GM08714 (cell line): ENCODE data around the gene ZNF384.

Experiments
- H3K4me3 ChIP-seq: fragments of 200-500 bp; sonication (Bioruptor generic); 2 replicates; pipeline ENCODE4 v1.5.1; 2014; ENCODE audit warnings: mild to moderate bottlenecking, low read length, inconsistent platforms
- ZNF274 ChIP-seq: IDR thresholded peaks from 2 replicates; pipeline ENCODE4 v1.6.1; 2012; ENCODE audit warnings: mild to moderate bottlenecking, low read depth, low read length

Gene ZNF384

DNA sequence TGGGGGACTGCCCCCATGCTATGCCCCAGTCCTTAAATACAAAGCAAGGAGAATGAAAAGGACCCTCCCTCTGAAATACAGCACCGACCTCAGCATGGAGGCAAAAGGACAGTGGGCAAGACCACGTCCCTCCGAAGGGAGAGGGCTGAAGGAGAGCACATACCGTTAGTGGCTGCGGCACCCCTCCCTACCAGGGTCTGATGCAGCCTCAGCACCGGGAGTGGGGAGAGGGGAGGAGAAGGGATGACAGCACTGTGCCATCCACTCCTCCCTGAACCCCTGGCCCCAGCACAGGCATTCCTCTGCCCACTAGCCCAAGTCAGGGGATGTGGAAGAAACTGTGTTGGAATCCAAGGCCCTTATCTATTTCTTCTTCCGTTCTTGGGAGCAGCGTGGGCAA, 38.3 kb downstream of the ZNF384 start:
- H3K4me3 ChIP-seq: no peak overlapping the region
- TF ChIP-seq ZNF274: no peak

DNA sequence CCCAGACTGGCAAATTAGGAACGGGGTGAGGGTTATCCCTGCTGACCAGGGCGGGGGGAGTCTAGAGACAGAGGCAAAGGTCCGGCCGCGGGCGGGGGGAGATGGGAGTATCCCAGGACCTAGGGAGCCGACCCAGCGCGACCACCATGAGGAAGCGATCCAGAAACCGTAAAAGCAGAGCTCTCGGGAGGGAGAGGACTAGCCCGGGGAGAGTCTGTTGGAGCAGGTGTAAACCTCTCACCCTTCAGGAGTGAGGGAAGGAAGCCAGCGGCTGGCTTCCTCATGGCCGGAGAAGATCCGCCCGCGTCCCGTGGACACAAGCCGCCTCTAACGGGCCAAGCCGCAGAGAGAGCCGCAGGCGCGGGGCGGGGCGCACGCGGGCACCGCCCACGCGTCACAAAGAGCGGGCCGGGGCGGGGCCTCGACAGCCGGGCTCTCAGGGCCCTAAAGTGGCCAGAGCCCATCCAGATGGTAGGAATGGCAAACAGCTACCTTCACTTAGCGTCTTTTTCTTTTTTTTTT, 42.0 kb downstream of the ZNF384 start, which contains the start of gene ACRBP:
Gene ACRBP, minus strand, starts transcription at position 350 of the 522 bp plus-strand sequence. Its CDS starts 66 bp downstream, at position 284.
- no peak for TF ChIP-seq ZNF274
- peak within 1 kb of the TSS; percentile 35; the same call in 1 of the 2 replicates for H3K4me3 ChIP-seq

DNA sequence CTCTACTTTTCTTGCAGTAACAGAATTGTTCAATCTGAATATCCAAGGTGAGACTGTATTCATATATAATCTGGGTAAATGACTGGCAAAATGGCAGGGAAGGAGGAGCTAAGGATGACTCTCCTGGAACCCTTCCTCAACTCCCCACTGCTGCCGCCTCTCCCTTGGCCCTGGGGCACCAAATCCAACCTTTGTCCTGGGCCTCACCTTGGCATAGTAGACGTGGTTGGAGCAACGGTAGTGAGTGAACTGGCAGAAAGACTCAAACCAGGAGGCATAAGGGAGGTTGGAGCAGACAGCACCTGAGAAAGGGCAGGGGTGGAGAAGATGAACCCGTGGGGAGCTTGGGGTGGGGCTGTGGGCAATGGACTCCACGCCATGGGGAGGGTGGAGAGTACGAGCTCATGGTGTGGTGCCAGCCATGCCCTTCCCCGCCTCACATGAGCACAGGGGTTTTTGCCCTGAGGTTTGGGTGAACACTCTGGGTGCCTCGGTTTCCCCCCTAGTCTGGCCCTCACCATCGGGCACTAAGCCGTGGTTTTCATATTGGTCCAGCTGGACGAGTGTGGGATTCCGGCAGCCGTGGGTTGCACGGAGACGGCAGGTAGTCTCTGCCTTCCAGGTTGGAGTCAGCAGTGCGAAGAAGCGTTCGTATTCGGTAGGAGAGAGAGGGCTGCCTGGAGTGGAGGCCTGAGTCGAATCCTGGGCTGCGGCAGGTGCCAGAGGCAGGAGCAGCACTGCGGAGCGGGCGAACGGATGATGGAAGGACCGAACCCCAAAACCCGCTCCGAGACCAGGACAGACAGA, 42.7 kb downstream of the ZNF384 start:
- peak overlapping the region; percentile 35; the same call in 1 of the 2 replicates for H3K4me3 ChIP-seq
- no peak for TF ChIP-seq ZNF274

DNA sequence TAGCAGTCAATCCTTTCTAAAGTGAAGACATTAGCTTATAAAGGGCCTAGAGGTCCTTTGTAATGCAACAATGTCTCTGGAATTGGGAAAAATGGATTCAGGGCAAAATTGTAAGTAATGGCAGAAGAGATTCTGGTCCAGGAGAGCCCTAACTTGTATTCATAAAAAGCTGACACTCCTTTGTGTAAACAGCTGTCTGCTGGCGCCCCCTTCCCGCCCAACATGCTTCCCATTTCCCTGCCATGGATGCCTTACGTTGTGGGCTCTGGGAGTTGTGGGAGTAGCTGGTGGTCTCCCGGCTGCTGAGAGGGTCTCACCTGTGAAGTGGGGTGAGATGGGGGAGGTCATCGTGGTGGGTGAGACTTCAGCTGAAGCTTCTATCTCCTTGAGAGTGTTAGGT, 44.3 kb downstream of the ZNF384 start:
- no peak overlapping the region for H3K4me3 ChIP-seq
- no peak for TF ChIP-seq ZNF274

DNA sequence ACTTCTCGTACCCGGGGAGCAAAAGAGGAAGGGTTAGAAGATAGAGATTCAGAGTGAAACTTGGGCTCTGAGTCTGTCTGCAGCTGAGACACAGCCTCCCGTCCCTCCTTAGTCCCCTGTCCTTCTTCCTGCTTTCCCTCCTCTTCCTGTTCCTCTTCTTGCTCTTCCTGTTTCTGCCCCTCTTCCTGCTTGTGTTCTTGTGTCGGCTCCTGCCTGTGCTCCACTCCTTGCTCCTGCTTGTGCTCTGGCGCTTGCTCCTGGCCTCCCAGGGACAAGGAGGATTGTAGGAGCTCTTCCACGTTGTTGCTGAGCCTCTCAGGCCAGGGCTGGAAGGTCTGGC, 44.9 kb downstream of the ZNF384 start:
- H3K4me3 ChIP-seq: no peak overlapping the region
- peak; percentile 79 for TF ChIP-seq ZNF274

DNA sequence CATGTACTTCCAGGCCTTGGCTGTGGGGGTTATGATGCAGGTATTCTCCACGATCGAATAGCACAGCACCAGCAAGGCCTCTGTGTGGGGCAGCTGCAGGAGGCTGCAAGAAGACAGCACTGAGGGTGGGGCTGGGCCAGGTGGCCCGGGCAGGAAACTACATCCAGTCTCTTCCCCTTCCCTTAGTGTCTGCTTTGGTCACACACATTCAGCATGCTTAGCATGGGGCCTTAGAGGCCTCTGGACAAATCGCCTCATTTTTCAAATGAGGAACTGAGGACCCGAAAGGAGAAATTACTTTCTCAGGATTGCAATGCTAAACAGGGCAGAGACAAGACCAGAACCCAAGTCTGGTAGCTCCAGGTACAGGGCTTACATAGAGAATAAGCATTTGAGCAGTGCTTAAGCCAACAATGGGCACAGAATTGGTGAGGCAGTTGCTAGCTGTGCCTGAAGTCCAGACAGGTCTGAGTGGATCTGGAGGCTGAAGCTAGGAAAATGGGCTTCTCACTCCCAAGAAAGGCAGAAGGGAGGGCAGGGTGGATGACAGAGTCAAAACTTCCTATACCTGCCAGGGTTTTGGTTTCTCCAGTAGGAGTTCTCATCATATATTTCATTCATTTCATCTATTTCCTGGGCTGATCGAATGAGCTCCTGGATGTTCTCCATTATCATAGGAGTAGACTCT, 45.5 kb downstream of the ZNF384 start:
- H3K4me3 ChIP-seq: no peak overlapping the region
- peak; percentile 92 for TF ChIP-seq ZNF274

DNA sequence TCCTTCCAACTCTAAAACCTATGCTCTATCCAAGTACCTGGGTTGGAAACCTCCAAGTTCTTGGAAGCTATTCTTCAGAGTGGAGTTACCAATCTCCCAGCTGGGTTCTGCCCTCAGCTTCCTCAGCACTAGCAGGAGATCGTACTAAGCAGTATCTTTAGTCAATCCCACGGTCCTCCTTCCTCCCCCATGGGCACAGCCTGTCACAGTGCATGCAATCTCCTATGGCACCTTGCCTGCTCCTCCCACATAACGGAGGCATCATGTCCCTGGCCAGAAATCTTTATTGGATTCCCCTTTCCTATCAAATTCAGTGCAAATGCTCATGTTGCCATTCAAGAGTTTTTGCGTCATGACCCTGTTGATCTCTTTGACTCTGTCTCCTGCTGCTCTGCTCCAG, 48.0 kb downstream of the ZNF384 start:
- TF ChIP-seq ZNF274: no peak
- no peak overlapping the region for H3K4me3 ChIP-seq

DNA sequence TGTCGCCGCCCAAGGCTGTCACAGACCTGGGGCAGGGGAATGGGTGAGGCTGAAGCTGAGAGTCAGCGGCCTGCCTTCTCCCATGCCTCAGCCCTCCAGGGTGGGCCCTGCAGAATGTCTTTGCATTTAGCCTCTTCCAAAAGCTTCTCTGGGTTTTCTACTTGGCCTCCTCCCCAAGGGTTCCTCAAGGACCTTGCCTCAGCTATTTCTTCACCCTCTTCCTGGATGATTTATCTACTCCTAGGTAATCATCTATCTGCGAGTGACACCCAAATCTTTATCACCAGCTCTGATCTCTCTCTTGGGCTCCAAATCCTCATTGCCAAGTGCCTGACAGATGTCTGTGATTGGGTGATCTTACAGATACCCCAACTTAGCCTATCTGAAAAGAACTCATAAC, 48.7 kb downstream of the ZNF384 start:
- no peak overlapping the region for H3K4me3 ChIP-seq
- no peak for TF ChIP-seq ZNF274

DNA sequence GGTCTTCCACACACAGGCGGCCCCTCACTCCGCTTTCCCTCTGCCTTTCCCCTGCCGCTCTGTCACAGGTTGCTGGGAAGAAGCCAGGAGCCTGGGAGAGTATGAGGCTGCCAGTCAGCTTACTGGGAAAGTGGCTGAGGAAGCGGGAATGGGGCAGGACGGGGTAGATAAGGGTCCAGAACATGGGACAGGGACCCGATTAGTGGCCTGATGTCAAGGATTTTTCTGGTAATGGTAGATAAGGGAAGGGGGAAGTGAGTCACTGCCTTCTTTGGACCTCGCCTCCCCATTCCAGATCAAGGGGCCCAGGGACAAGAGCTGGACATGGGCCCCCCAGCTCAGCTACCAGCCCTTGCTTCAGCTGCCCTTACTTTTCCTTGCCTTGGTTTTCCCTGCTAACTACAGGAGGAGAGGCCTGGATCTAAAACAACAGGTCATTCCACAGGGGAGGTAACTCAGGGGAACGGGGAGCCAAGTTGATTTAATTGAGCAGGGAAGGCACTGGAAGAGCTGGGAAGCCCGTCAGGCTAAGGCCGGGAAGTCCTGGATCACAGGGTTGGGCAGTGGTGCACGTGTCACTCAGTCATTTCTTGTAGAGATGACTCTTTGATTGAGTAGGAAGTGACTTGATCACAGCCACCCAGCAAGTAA, 49.9 kb downstream of the ZNF384 start:
- no peak for TF ChIP-seq ZNF274
- no peak overlapping the region for H3K4me3 ChIP-seq

DNA sequence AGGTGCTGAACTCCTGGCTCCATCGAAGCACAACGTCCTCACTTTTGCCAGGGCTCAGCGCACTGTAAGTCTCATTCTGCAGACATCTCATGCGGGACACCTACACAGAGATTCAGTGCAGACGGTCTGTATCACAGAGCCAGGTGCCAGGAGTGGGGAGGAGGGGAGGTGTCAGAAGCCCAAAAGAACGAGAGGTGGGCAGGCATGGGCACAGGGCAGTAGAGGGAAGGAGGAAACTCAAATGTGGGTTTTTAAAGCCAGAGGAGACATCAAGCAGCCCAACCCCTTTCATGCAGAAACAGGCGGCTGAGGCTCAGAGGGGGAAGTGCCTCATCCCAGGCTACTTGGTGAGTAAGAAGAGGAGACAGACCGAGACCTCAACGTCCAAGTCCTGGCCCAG, 50.9 kb downstream of the ZNF384 start:
- no peak overlapping the region for H3K4me3 ChIP-seq

DNA sequence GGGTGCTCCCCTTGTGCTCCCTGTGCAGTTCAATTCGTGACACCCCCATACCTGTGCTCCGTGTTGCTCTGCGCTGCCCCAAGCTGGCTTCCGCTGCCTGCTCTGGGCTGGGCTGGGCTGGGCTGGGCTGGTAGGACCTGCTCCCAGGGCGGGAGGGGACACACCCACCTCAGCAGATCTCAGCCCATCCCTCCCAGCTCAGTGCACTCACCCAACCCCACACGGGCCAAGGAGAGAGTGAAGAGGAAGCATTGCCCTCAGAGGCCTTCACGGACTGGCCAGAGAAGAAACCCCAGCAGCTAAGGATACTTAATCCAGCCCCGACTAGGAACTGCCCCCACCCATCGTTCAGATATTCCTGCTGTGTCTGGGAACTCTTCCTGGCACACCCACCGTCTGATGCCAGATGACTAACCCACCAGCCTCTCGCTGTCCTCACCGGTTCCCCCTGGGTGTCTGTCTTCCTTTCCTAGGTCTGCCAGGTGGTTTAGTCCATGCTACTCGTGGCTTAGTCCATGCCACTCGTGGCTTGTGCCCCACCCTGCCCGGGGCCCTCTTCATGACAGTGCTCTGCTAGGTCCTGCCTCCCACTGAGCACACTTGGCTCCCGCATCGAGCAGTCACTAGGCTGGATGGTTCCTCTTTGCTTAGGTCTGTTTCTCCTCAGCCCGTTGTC, 53.2 kb downstream of the ZNF384 start, which contains the start of gene LPAR5:
Gene LPAR5, minus strand, starts transcription at position 104 of the 676 bp plus-strand sequence. CDS start 14,711 bp downstream, outside the sequence.
- H3K4me3 ChIP-seq: peak within 1 kb of the TSS; percentile 5; the same call in 1 of the 2 replicates
- TF ChIP-seq ZNF274: no peak

More for the DNA sequence above, 50.9 kb downstream of the ZNF384 start:
- no peak for TF ChIP-seq ZNF274

DNA sequence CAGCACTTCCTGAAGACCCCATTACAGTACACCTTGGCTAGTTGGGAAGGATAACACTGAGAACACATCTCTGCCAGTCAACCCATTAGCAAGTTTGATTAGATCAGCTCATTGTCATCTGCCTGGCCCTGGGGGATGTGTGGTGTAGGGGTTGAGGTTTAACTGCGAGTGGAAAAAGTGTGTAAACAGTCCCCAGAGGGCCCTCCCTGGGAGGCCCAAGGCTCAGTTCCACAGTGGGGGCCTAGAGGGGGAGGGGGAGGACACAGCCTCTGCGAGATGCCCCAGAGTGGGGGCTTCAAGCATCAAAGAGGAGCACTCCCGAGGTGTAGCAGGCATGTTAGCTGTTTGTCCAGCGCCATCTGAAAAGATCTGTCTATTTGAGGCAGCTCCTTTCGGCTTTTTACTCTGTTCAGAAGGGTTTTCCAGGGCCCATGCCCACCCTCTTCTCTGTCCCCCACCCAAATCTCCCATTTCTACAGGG, 53.8 kb downstream of the ZNF384 start:
- TF ChIP-seq ZNF274: no peak
- H3K4me3 ChIP-seq: peak overlapping the region; percentile 5; the same call in 1 of the 2 replicates
